ENCODE results near the gene ATP2B2. TPM values are rescaled to one million over a fixed set of nuclear protein-coding genes. Genes with fewer than 3 reads are reported as not detected.

The ATP2B2 gene
- polyA plus RNA-seq, 2 of the 4 experiments (the other 2 are of a cell fraction): 0.03 to 0.04 TPM

- TF ChIP-seq MAX (IDR thresholded peaks at IDR 0.05) (no peak), CBX8 (IDR thresholded peaks at IDR 0.05) (no peak), GATA3 (IDR thresholded peaks at IDR 0.05; ENCODE audit: borderline replicate concordance) (no peak), MAFK (IDR thresholded peaks at IDR 0.05; ENCODE audit: partially characterized antibody) (no peak), RARB (CRISPR knock-in tag; IDR thresholded peaks at IDR 0.05) (no peak), HMGXB4 (CRISPR knock-in tag; IDR thresholded peaks at IDR 0.05; ENCODE audit: borderline replicate concordance) (no peak), CHD4 (IDR thresholded peaks at IDR 0.05; ENCODE audit: borderline replicate concordance) (no peak), HOXB5 (CRISPR knock-in tag; IDR thresholded peaks at IDR 0.05) (no peak), PBX3 (IDR thresholded peaks at IDR 0.05) (no peak), ELK1 (IDR thresholded peaks at IDR 0.05; ENCODE audit: low read depth, low read length) (no peak), NR3C1 (IDR thresholded peaks at IDR 0.05) (no peak), NPAS2 (CRISPR knock-in tag; IDR thresholded peaks at IDR 0.05; ENCODE audit: borderline replicate concordance) (no peak), KDM1A (IDR thresholded peaks at IDR 0.05; ENCODE audit: low read depth) (no peak), ESRRA (IDR thresholded peaks at IDR 0.05; ENCODE audit: borderline replicate concordance, low read length) (no peak), POLR2A (IDR thresholded peaks at IDR 0.05; ENCODE audit: low read length) (no peak)
- H3K4me1 ChIP-seq: peaks cover 5% of the 10 kb centered on the region; the same call in 2 of the 3 replicates
- no peaks in the 10 kb centered on the region for H3K9me3 ChIP-seq
- no peak overlapping the region for H3K27ac ChIP-seq
- DNase-seq (ENCODE audit: low read depth in 1 of 2, low spot score in 1 of 2) (no peak), ATAC-seq (no peak), FAIRE-seq (no peak)
- WGBS (ENCODE audit: missing lambda C conversion rate): 85% methylated on average over 6 of the region's 6 CpGs
- peak overlapping the region; percentile 96 for H3K4me2 ChIP-seq
- ChIA-PET POLR2A (no interaction called here), CTCF (interaction anchor here (1.0 to 1.2 kb wide), 2 partner anchors 9 to 21 kb away, joined by 3 to 5 read pairs; no protein-coding TSS in a partner anchor)
- no peak overlapping the region for H3K4me3 ChIP-seq
Observed at GRCh38 chr3:10319251-10319650, 186.1 kb downstream of the ATP2B2 start.

GRCh38 chr3:10317961-10318350, 187.4 kb downstream of the ATP2B2 start:
- WGBS (ENCODE audit: missing lambda C conversion rate): 93% methylated on average over 3 of the region's 3 CpGs
- no peaks in the 10 kb centered on the region for H3K9me3 ChIP-seq
- ChIA-PET CTCF (interaction anchor here (1.2 kb wide), 1 partner anchor 22 kb away, joined by 5 read pairs; no protein-coding TSS in a partner anchor), POLR2A (interaction anchor here (0.5 kb wide), 1 partner anchor 424 kb away, joined by 5 read pairs; no protein-coding TSS in a partner anchor)
- no peak overlapping the region for H3K4me2 ChIP-seq
- FAIRE-seq (no peak), ATAC-seq (no peak), DNase-seq (ENCODE audit: low read depth in 1 of 2, low spot score in 1 of 2) (no peak)
- H3K4me3 ChIP-seq: no peak overlapping the region
- peaks cover 5% of the 10 kb centered on the region; the same call in 2 of the 3 replicates for H3K4me1 ChIP-seq
- TF ChIP-seq JUNB (IDR thresholded peaks at IDR 0.05) (no peak), RAD21 (conservative IDR thresholded peaks at IDR 0.05 in 1 of 2, IDR thresholded peaks at IDR 0.05 in 1 of 2) (no peak), PBX3 (IDR thresholded peaks at IDR 0.05) (no peak), POLR2A (IDR thresholded peaks at IDR 0.05; ENCODE audit: low read length) (no peak)
- H3K27ac ChIP-seq: no peak overlapping the region

GRCh38 chr3:10317311-10317960, 187.9 kb downstream of the ATP2B2 start:
- CTCF ChIA-PET: no interaction called here
- POLR2A ChIA-PET: no interaction called here
- no peak for ATAC-seq

More at GRCh38 chr3:10317311-10317960, 187.9 kb downstream of the ATP2B2 start:
- TF ChIP-seq NPAS2 (CRISPR knock-in tag; IDR thresholded peaks at IDR 0.05; ENCODE audit: borderline replicate concordance): no peak
- no peak for TF ChIP-seq SREBF2 (IDR thresholded peaks at IDR 0.05)
- TF ChIP-seq RARB (CRISPR knock-in tag; IDR thresholded peaks at IDR 0.05): no peak
- no peak for TF ChIP-seq HOXA7 (CRISPR knock-in tag; IDR thresholded peaks at IDR 0.05)
- no peak for TF ChIP-seq TFCP2L1 (CRISPR knock-in tag; IDR thresholded peaks at IDR 0.05)
- no peak for TF ChIP-seq GATA3 (IDR thresholded peaks at IDR 0.05; ENCODE audit: borderline replicate concordance)
- TF ChIP-seq HOXB5 (CRISPR knock-in tag; IDR thresholded peaks at IDR 0.05): no peak
- Histone ChIP-seq H3K4me2 (no peak overlapping the region), H3K27ac (no peak overlapping the region), H3K4me1 (peaks cover 5% of the 10 kb centered on the region; the same call in 2 of the 3 replicates), H3K9me3 (no peaks in the 10 kb centered on the region), H3K4me3 (no peak overlapping the region)
- FAIRE-seq: no peak
- 94% methylated on average over 4 of the region's 4 CpGs for WGBS (ENCODE audit: missing lambda C conversion rate)
- no peak for DNase-seq (ENCODE audit: low read depth in 1 of 2, low spot score in 1 of 2)
